ENCODE results near the gene CACNA2D3. TPM values are rescaled to one million over a fixed set of nuclear protein-coding genes. Genes with fewer than 3 reads are reported as not detected.
A peak's percentile ranks its signal among the peaks of the same experiment; 100 is the strongest.

Gene CACNA2D3
- total RNA-seq, 1 donor from 2014 or later, result 3.2 TPM

GRCh38 chr3:54217828-54218227 lies 95.5 kb downstream of the CACNA2D3 start:
- DNase-seq (ENCODE audit: low read depth), result no peak

DNA sequence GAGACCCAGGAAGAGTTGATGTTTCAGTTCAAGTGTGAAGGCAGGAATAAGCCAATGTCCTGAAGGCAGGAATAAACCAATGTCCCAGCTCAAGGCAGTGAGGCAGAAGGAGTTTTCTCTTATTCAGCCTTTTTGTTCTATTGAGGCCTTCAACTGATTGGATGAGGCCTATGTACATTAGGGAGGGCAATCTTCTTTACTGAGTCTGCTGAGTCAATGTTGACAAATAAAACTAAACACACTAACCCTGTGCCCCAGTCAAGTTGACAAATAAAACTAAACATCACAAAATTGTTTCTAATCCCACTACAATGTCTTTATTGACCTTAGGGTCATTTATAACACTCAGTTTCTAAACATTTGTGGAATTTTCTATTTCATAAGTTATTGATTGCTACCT lies 100.0 kb downstream of the CACNA2D3 start:
- DNase-seq (ENCODE audit: low read depth), result no peak

DNA sequence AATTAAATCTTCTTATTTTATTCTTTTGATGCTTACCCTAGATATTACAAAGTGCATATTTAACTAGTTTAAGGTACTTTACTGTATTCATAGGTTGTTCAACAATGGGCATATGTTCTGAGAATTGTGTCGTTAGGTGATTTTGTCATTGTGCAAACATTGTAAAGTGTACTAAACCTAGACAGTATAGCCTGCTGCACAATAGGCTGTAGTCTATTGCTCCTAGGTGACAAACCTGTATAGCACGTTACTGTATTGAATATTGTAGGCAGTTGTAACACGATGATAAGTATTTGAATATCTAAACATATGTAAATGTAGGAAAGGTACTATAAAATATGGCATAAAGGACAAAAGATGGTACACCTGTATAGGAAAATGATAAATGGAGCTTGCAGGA lies 100.7 kb downstream of the CACNA2D3 start:
- no peak for DNase-seq (ENCODE audit: low read depth)

- no peak for DNase-seq (ENCODE audit: low read depth)
These were observed 103.6 kb downstream of the CACNA2D3 start for GRCh38 chr3:54225841-54226528.

DNA sequence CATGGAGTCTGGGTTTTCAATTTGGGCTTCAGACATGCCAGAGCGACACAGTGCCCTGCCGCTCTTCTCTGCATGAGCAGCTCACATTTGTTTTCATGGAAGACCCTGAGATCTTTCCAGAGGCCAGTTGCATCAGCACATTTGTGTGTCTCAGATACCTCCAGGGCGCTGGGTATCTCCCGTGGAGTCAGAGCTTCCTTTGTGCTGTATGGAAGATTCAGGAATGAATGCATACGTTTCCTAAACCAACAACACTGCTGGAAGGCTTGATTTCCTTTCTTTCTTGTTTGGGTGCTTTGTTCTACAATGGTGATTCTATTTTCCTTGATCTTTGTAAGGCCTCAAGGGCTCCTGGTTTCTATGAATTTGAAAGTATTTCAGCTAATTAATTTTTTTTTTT lies 106.5 kb downstream of the CACNA2D3 start:
- no peak for DNase-seq (ENCODE audit: low read depth)

- DNase-seq (ENCODE audit: low read depth), result no peak
These were observed 110.3 kb downstream of the CACNA2D3 start for GRCh38 chr3:54232618-54233017.

GRCh38 chr3:54235998-54236397 lies 113.6 kb downstream of the CACNA2D3 start:
- no peak for DNase-seq (ENCODE audit: low read depth)

- no peak for DNase-seq (ENCODE audit: low read depth)
These were observed 114.8 kb downstream of the CACNA2D3 start for GRCh38 chr3:54237109-54237508.

GRCh38 chr3:54237788-54238502 lies 115.6 kb downstream of the CACNA2D3 start:
- no peak for DNase-seq (ENCODE audit: low read depth)

GRCh38 chr3:54240309-54240708 lies 118.0 kb downstream of the CACNA2D3 start:
- DNase-seq (ENCODE audit: low read depth), result no peak

DNA sequence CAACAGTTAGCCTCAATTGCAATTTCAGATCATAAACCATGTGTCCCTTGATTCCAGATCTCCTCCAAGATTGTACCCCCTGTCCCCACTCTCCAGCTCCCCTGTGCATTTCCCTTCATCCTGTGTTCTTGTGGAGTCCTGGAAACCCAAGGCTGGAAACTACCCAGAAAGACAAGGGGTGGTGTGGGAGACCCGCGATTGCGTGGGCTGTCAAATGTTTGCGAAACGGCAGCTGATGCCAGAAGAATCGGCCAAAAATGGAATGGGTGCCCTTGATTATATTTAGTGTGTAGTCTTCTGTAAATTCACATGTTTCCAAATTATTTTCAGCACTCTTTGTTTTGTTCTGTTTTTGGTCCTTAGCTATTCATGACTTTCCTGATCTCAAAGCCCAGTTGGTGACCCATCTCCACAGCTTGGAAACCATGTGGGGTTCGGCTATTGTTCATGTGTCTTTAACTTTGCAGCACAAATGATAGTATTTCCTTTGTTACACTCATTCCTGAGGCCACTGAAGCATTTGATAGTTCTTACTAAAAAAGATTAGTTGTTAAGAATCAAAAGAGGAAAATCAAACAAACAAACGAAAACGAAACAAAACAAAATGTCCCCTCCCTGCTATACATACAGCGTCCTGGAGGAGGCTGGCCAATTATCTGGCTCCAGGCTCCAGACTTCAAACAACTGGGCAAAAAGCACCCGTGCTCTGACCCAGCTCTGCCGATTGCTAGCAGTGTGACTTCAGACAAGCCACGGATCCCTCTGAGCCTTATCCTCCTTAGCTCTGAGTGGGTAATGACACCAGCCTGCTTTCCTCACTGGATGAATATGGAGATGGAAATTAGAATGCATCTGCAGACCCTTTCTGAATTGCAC lies 120.9 kb downstream of the CACNA2D3 start:
- DNase-seq (ENCODE audit: low read depth), result no peak

DNA sequence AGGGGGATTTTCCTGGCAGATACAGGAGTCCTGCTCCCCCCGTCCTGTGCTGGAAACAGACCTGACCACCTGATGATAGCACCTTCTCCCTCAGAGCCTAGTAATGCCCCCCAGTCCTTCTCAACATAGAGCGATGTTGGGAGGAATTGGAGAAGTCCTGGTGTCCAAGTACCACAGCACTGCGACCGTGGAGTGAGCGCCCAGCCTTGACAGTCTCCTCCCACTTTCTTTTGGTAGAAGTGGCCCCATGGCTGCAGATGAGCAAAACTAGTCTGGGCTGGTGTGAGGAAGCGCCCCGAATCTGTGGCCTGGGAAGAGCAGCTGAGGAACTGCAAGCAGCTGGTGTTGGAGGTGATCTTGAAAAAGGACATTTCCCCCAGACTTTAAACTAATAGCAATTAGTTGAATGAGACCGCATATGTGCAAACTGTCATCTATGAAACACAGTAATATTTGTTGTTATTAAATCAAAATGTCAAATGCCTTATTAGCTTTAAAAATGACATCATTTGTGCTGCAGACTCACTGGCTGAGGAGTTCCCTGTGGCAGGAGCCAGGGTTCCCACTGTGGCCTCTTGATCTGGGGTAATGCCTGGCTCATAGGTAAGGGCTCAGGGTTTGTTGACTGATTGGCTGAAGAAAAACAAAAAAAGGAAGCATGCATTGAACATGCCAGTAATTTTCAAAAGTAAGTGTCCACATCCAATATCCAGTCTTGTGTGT lies 121.8 kb downstream of the CACNA2D3 start:
- DNase-seq (ENCODE audit: low read depth), result no peak

DNA sequence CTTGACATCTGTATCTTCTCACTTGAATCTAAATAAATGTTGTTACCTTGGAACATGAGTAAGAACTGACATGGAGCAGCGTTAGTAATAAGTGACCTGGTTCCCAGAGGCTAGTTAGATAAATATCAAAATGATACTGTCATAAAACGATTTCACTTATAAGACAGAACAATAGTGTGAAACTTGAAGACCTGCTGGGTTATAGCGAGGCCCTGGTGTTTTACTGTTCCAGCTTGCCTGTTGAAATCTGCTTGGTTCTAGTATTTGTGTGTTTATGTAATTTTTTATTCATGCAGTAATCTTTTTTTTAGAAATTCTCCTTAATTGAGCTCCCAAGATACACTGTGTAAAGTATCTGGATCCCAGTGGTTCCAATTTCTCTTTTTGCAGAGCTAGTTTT lies 129.4 kb downstream of the CACNA2D3 start:
- no peak for DNase-seq (ENCODE audit: low read depth)

DNA sequence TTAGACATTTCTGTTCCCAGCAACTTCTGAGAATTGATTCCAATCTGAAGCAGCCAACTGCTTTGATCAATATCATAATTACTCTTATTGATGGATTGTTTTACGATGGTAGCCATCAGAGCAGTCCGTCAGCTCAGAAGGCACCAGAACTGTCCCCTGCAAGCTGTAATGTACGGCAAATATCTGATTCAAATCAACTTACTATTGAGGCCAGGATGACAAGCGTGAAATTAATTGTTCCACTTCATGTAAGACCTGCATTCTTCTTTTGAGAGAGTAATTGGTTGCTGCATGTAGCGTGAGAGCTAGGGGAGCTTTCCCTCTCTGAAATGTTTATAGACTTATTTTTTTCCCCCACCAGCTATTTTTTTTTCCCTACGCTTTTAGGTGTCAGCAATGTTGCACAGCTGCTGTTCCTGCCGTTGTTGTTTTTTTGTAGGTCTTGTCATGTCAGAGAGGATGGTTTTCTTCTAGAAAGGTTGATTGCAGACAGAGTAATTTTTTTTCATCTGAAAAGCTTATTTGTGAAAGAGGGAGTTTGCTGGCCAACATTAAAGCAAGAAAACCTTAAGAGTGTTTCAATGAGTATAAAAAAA lies 134.9 kb downstream of the CACNA2D3 start:
- no peak for DNase-seq (ENCODE audit: low read depth)

- no peak for DNase-seq (ENCODE audit: low read depth)
These were observed 137.3 kb downstream of the CACNA2D3 start for GRCh38 chr3:54259636-54260035.

DNA sequence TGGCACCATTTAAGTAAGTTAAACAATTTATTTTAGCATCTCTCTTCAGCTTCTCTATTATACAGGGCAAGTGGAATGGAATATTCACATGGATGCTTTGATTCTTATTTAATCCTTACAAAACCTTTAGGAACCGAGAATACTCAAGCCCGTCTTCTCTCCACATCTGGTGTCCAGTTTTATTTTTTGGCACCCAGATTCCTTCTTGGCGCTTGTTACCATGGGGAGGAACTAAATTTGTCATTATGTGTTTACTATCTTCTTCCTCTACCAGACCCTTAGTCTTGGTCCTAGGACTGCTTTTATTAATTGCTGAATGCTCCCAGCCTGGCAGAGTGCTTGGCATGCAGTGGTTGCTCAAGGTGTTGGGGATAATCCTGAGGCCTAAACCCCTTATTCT lies 138.8 kb downstream of the CACNA2D3 start:
- DNase-seq (ENCODE audit: low read depth), result no peak

DNA sequence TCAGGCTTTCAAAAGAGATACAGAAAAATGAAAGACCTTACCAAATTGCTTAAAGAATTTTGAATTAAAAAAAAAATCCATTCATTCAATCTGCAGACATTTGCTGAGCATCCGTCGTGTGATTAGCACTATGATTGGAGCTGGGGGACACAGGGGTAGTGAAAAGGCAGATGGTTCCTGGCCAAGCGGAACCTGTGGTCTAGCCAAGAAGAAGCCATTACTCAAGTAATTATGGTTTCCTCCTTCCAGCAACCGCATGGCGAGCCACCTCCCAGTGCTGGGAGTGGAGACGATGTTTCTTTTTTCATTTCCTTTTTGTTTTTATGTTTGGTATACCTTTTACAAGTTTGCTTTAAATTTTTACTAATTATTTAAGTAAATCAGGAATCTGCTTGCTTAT lies 140.2 kb downstream of the CACNA2D3 start:
- no peak for DNase-seq (ENCODE audit: low read depth)

- DNase-seq (ENCODE audit: low read depth), result peak; percentile 37
These were observed 140.6 kb downstream of the CACNA2D3 start for GRCh38 chr3:54262946-54263345.

- no peak for DNase-seq (ENCODE audit: low read depth)
These were observed 141.7 kb downstream of the CACNA2D3 start for GRCh38 chr3:54264050-54264449.

- no peak for DNase-seq (ENCODE audit: low read depth)
These were observed 148.6 kb downstream of the CACNA2D3 start for GRCh38 chr3:54270816-54271526.

DNA sequence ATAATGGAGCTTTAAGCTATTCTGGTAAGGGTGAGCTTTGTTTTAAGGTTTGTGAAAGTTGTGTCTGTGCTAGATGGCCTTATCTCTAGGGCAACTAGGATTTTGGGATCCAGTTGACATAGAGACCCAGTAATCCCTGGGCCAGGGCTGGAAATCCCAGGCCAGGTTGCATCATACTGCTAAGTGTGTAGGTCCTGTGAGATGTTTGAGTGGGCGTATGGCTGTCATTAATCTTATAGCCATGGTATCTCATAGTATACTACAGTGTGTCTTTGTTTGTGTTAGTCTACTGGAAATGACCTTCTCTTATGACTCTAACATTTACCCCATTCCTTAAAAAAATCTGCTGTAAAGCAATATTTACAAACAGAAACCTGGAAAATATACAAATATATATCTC lies 151.4 kb downstream of the CACNA2D3 start:
- no peak for DNase-seq (ENCODE audit: low read depth)

Data from renal cortical epithelial cell (primary cell).